ENCODE data around the gene COA1. TPM values are rescaled to one million over a fixed set of nuclear protein-coding genes. Genes with fewer than 3 reads are reported as not detected.

The COA1 gene
- total RNA-seq, 2 donors from 2014 or later = 24.8 to 45.1 TPM

GRCh38 chr7:43636093-43636492 is 93.2 kb downstream of the COA1 start:
- peak overlapping the region; percentile 6 for H3K27ac ChIP-seq
- H3K9ac ChIP-seq (ENCODE audit: low read depth in 2 of 2, low read length in 2 of 2) = no peak overlapping the region
- no peaks in the 10 kb centered on the region for H3K9me3 ChIP-seq
- peaks cover 8% of the 10 kb centered on the region for H3K36me3 ChIP-seq
- no peak overlapping the region for H3K4me3 ChIP-seq
- DNase-seq = no peak
- TF ChIP-seq CTCF (IDR thresholded peaks at IDR 0.05) = no peak
- intact Hi-C loops (cut with DNase I) = no loop called here
- H3K27me3 ChIP-seq = no peaks in the 10 kb centered on the region
- H3K4me1 ChIP-seq = no peaks in the 10 kb centered on the region

- Histone ChIP-seq H3K36me3 (peaks cover 8% of the 10 kb centered on the region), H3K27me3 (no peaks in the 10 kb centered on the region), H3K9me3 (no peaks in the 10 kb centered on the region), H3K4me3 (no peak overlapping the region), H3K9ac (ENCODE audit: low read depth in 2 of 2, low read length in 2 of 2) (no peak overlapping the region), H3K4me1 (no peaks in the 10 kb centered on the region), H3K27ac (no peak overlapping the region)
- intact Hi-C loops (cut with DNase I) = no loop called here
- no peak for TF ChIP-seq CTCF (IDR thresholded peaks at IDR 0.05)
- DNase-seq = no peak
Observed at GRCh38 chr7:43634384-43634783, 94.9 kb downstream of the COA1 start.

- no peaks in the 10 kb centered on the region for H3K27me3 ChIP-seq
- no peak for TF ChIP-seq CTCF (IDR thresholded peaks at IDR 0.05)
- no peaks in the 10 kb centered on the region for H3K4me1 ChIP-seq
- no peak overlapping the region for H3K4me3 ChIP-seq
- no peak overlapping the region for H3K9ac ChIP-seq (ENCODE audit: low read depth in 2 of 2, low read length in 2 of 2)
- H3K9me3 ChIP-seq = no peaks in the 10 kb centered on the region
- DNase-seq = no peak
- no peak overlapping the region for H3K27ac ChIP-seq
- intact Hi-C loops (cut with DNase I) = no loop called here
- H3K36me3 ChIP-seq = peaks cover 8% of the 10 kb centered on the region
Observed at GRCh38 chr7:43632746-43633145, 96.6 kb downstream of the COA1 start.

GRCh38 chr7:43631559-43631958 is 97.8 kb downstream of the COA1 start:
- no peaks in the 10 kb centered on the region for H3K9me3 ChIP-seq
- no peak for TF ChIP-seq CTCF (IDR thresholded peaks at IDR 0.05)

GRCh38 chr7:43630482-43630881 is 98.8 kb downstream of the COA1 start:
- no peak for DNase-seq
- TF ChIP-seq CTCF (IDR thresholded peaks at IDR 0.05) = no peak
- intact Hi-C loops (cut with DNase I) = no loop called here
- no peak overlapping the region for H3K27ac ChIP-seq
- H3K9ac ChIP-seq (ENCODE audit: low read depth in 2 of 2, low read length in 2 of 2) = no peak overlapping the region
- no peaks in the 10 kb centered on the region for H3K36me3 ChIP-seq
- H3K4me1 ChIP-seq = no peaks in the 10 kb centered on the region
- H3K4me3 ChIP-seq = no peak overlapping the region
- no peaks in the 10 kb centered on the region for H3K9me3 ChIP-seq
- no peaks in the 10 kb centered on the region for H3K27me3 ChIP-seq

More at GRCh38 chr7:43631559-43631958, 97.8 kb downstream of the COA1 start:
- no peak overlapping the region for H3K9ac ChIP-seq (ENCODE audit: low read depth in 2 of 2, low read length in 2 of 2)
- H3K27ac ChIP-seq = no peak overlapping the region
- H3K36me3 ChIP-seq = peaks cover 3% of the 10 kb centered on the region
- no peak for DNase-seq
- intact Hi-C loops (cut with DNase I) = no loop called here
- H3K27me3 ChIP-seq = no peaks in the 10 kb centered on the region
- no peaks in the 10 kb centered on the region for H3K4me1 ChIP-seq
- H3K4me3 ChIP-seq = no peak overlapping the region

- DNase-seq = no peak
- H3K4me3 ChIP-seq = no peak overlapping the region
- H3K36me3 ChIP-seq = no peaks in the 10 kb centered on the region
- no peak for TF ChIP-seq CTCF (IDR thresholded peaks at IDR 0.05)
- no peak overlapping the region for H3K27ac ChIP-seq
- intact Hi-C loops (cut with DNase I) = no loop called here
- no peaks in the 10 kb centered on the region for H3K27me3 ChIP-seq
- H3K4me1 ChIP-seq = no peaks in the 10 kb centered on the region
- no peak overlapping the region for H3K9ac ChIP-seq (ENCODE audit: low read depth in 2 of 2, low read length in 2 of 2)
- H3K9me3 ChIP-seq = no peaks in the 10 kb centered on the region
Observed at GRCh38 chr7:43629857-43630256, 99.5 kb downstream of the COA1 start.

All from colonic mucosa (tissue), 4 donors.